Thyroid gland (tissue), 4 donors: ENCODE measurements around the gene MAST4. TPM values are rescaled to one million over a fixed set of nuclear protein-coding genes. Genes with fewer than 3 reads are reported as not detected.
A peak's percentile ranks its signal among the peaks of the same experiment; 100 is the strongest.

ENCODE experiments used
- DNase-seq, 2 donors: peaks; one replicate each; pipeline ENCODE4 v3.0.0-alpha.2; 2019
- H3K27ac ChIP-seq, 3 donors: fragments of 200-600 bp; sonication (generic); 1 replicate in 2 of 3; 2 replicates in 1 of 3; pipeline ENCODE4 v1.5.1; 2016 to 2019; ENCODE audit warnings: mild to moderate bottlenecking in 1 of 3, moderate library complexity in 1 of 3
- H3K27me3 ChIP-seq: fragments of 200-600 bp; sonication (generic); one replicate; pipeline ENCODE4 v1.5.1; 2019
- H3K36me3 ChIP-seq, 2 donors: fragments of 200-600 bp; sonication (generic); one replicate each; pipeline ENCODE4 v1.5.1; 2016 to 2019
- H3K4me1 ChIP-seq, 2 donors: fragments of 200-600 bp; sonication (generic); one replicate each; pipeline ENCODE4 v1.5.1; 2017 to 2019
- H3K4me3 ChIP-seq, 3 donors: fragments of 200-600 bp; sonication (generic); replicated peaks in 1 of 3; 1 replicate in 2 of 3; 2 replicates in 1 of 3; pipeline ENCODE4 v1.5.1; 2016; ENCODE audit warnings: mild to moderate bottlenecking in 1 of 3
- H3K9me3 ChIP-seq: fragments of 200-600 bp; sonication (generic); one replicate; pipeline ENCODE4 v1.5.1; 2017
- POLR2A ChIP-seq, 2 donors: fragments of 450-650 bp; IDR thresholded peaks; one replicate each; pipeline ENCODE4 v1.6.1; 2017; ENCODE audit warnings: antibody characterized with exemption in 2 of 2, mild to moderate bottlenecking in 2 of 2, moderate library complexity in 1 of 2
- WGBS, 2 donors: methylation state at CpG; one replicate each; pipeline ENCODE4 v1.1.5; 2017; 5-methylcytosine and 5-hydroxymethylcytosine counted together
- intact Hi-C: fragments of 100-400 bp; cut with DNase I; formaldehyde crosslinking; loops from one replicate; pipeline ENCODE4 v1.15.1; 2023
- total RNA-seq, 4 donors: library from RNA; depleted of rRNA; stranded (reverse); fragments of >200 nt; gene quantifications; one replicate each; pipeline ENCODE4 v1.2.3, GENCODE V29; 2016
- TF ChIP-seq, protein P1 (sequence below), 6 experiments: fragments of 200-600 bp in 3 of 6; fragments of 450-650 bp in 3 of 6; sonication (generic) in 3 of 6; IDR thresholded peaks; one replicate each; pipeline ENCODE4 v1.5.1; 2016 to 2019; ENCODE audit warnings: antibody characterized with exemption in 6 of 6, mild to moderate bottlenecking in 2 of 6, inconsistent platforms in 1 of 6, moderate library complexity in 1 of 6

Gene MAST4
- total RNA-seq, 4 donors from 2014 or later = 20.2 to 38.3 (median 24.4) TPM

DNA sequence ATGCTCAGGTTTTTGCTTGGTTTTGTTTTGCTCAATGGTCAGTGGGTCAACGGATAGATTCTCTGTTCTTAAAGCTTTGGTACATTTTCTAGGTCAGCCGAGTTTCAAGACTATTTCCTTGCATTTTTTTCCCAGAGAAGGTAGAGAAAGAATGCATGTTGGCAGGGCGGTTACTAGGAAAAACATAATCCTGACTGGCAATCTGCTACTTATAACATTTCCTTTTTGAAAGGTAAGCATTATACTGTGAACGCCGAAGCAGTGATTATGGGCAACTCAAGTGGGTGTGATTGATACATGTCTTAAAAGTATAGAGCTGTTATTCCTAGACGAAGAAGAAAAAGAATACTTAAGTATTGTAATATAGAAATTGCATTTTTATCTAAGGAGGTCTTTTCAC lies 273.2 kb downstream of the MAST4 start:
- H3K9me3 ChIP-seq = no peaks in the 10 kb centered on the region
- H3K36me3 ChIP-seq = no peaks in the 10 kb centered on the region
- no peak for DNase-seq
- intact Hi-C loops = no loop called here
- no peak overlapping the region for H3K4me3 ChIP-seq
- WGBS, 2 donors = 73 to 83% methylated on average over 6 of the region's 6 CpGs
- H3K27ac ChIP-seq = no peak overlapping the region
- peaks cover 0 to 4% of the 10 kb centered on the region in 2 donors for H3K4me1 ChIP-seq
- TF ChIP-seq POLR2A (IDR thresholded peaks at IDR 0.05) = no peak
- TF ChIP-seq, protein P1, sequence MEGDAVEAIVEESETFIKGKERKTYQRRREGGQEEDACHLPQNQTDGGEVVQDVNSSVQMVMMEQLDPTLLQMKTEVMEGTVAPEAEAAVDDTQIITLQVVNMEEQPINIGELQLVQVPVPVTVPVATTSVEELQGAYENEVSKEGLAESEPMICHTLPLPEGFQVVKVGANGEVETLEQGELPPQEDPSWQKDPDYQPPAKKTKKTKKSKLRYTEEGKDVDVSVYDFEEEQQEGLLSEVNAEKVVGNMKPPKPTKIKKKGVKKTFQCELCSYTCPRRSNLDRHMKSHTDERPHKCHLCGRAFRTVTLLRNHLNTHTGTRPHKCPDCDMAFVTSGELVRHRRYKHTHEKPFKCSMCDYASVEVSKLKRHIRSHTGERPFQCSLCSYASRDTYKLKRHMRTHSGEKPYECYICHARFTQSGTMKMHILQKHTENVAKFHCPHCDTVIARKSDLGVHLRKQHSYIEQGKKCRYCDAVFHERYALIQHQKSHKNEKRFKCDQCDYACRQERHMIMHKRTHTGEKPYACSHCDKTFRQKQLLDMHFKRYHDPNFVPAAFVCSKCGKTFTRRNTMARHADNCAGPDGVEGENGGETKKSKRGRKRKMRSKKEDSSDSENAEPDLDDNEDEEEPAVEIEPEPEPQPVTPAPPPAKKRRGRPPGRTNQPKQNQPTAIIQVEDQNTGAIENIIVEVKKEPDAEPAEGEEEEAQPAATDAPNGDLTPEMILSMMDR (IDR thresholded peaks at IDR 0.05) = no peak
- no peaks in the 10 kb centered on the region for H3K27me3 ChIP-seq

DNA sequence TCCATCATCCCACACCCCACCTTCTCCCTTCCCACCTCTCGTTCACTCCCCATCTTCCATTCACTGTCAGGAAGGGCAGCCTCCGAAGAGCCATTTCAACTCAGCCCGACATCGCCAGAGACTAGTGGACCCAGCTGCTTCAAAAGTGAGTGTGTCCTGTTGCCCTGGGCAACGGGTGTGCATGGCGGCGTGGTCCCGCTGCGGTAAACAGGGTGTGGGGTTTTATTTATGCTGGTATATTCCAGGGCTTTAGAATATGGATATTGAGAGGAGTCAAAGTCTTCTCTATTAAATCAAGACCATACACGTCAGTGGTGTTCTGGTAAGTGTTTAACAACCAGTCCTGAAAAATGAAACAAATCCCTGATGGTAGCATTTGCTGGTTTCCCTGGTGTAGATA lies 274.5 kb downstream of the MAST4 start:
- TF ChIP-seq, protein P1 (IDR thresholded peaks at IDR 0.05) = no peak
- no peak for TF ChIP-seq POLR2A (IDR thresholded peaks at IDR 0.05)
- Histone ChIP-seq H3K4me1 (peaks cover 0 to 4% of the 10 kb centered on the region in 2 donors), H3K4me3 (no peak overlapping the region)

DNA sequence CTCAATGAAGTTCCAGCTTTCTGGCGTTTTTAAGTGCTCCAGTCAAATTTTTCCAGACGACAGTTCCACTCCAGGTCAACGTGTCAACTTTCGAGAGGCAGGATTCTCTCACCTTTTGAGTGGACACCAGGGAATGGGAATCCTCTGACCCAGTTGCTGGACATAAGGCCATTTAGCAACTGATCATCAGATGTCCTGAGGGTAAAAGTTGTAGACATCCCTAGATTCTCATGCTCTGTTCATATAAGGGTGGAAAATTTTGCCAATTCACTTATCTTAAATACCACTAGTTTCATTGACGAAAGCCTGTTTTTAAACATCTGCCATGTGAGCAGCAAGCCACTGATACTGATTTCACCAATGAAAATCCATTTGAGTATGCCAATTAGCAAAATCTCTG lies 275.5 kb downstream of the MAST4 start:
- TF ChIP-seq, protein P1 (IDR thresholded peaks at IDR 0.05) = no peak
- no peak for TF ChIP-seq POLR2A (IDR thresholded peaks at IDR 0.05)
- intact Hi-C loops = no loop called here
- no peak overlapping the region for H3K27ac ChIP-seq
- 92 to 94% methylated on average over 5 of the region's 5 CpGs for WGBS, 2 donors
- no peak for DNase-seq
- no peak overlapping the region for H3K4me3 ChIP-seq
- H3K9me3 ChIP-seq = no peaks in the 10 kb centered on the region
- H3K27me3 ChIP-seq = no peaks in the 10 kb centered on the region
- H3K36me3 ChIP-seq = no peaks in the 10 kb centered on the region
- H3K4me1 ChIP-seq = peaks cover 0 to 4% of the 10 kb centered on the region in 2 donors

More for the DNA sequence above, 274.5 kb downstream of the MAST4 start:
- intact Hi-C loops = no loop called here
- no peak for DNase-seq
- H3K27me3 ChIP-seq = no peaks in the 10 kb centered on the region
- WGBS, 2 donors = 95 to 97% methylated on average over 10 of the region's 10 CpGs
- no peak overlapping the region for H3K27ac ChIP-seq
- no peaks in the 10 kb centered on the region for H3K36me3 ChIP-seq
- H3K9me3 ChIP-seq = no peaks in the 10 kb centered on the region

GRCh38 chr5:66872736-66873331 lies 276.6 kb downstream of the MAST4 start:
- DNase-seq = no peak
- Histone ChIP-seq H3K4me3 (no peak overlapping the region), H3K9me3 (no peaks in the 10 kb centered on the region), H3K27ac (no peak overlapping the region), H3K36me3 (no peaks in the 10 kb centered on the region), H3K27me3 (no peaks in the 10 kb centered on the region), H3K4me1 (peaks cover 4% of the 10 kb centered on the region in 2 donors)
- 86 to 88% methylated on average over 6 of the region's 6 CpGs for WGBS, 2 donors
- intact Hi-C loops = no loop called here
- TF ChIP-seq, protein P1 (IDR thresholded peaks at IDR 0.05) = no peak
- TF ChIP-seq POLR2A (IDR thresholded peaks at IDR 0.05) = no peak

DNA sequence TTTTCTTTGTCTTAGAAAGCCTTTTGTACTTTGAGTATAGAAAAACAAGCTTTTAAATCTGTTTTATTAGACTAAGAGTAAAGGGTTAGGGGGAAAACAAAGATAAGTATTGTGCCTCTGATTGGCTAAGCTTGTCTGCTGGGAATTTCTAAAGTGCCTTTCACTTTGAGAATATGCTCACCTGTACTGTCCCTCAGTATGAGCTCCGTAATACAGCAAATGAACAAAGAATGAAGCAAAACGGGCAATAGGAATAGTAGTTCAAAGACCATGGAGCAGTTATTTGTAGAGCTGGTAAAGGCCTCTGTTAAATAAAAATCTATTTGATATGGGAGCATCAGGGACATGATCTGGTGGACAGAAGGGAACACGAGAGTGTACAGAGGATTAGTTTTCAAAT lies 277.8 kb downstream of the MAST4 start:
- H3K4me3 ChIP-seq = no peak overlapping the region
- no peaks in the 10 kb centered on the region for H3K9me3 ChIP-seq
- no peaks in the 10 kb centered on the region for H3K27me3 ChIP-seq
- WGBS, 2 donors = 44 to 59% methylated on average over 3 of the region's 3 CpGs
- TF ChIP-seq, protein P1 (IDR thresholded peaks at IDR 0.05) = no peak
- TF ChIP-seq POLR2A (IDR thresholded peaks at IDR 0.05) = no peak
- intact Hi-C loops = no loop called here
- H3K27ac ChIP-seq = peak overlapping the region in 1 of 3 donors; percentile 2
- no peak for DNase-seq
- H3K36me3 ChIP-seq = no peaks in the 10 kb centered on the region
- H3K4me1 ChIP-seq = peaks cover 2 to 4% of the 10 kb centered on the region in 2 donors
